Ovary (tissue), 3 donors: ENCODE data around the gene FAM72A.
"Not testable (repeated sequence)": the region's sequence is repeated elsewhere in the genome, so short reads cannot be mapped to it uniquely, and the experiment has no call there.

Experiments
- CTCF ChIP-seq, 3 donors: fragments of 450-650 bp in 2 of 3; fragments of 200-600 bp in 1 of 3; IDR thresholded peaks; one replicate each; pipeline versions ENCODE4 v1.5.1 to v1.8.0; 2016 to 2022; ENCODE audit warnings: antibody characterized with exemption in 3 of 3, mild to moderate bottlenecking in 1 of 3
- EP300 ChIP-seq: sonication (generic); formaldehyde crosslinking; IDR thresholded peaks from one replicate; pipeline ENCODE4 v1.6.1; 2017; ENCODE audit warnings: antibody characterized with exemption
- POLR2A ChIP-seq: fragments of 450-650 bp; IDR thresholded peaks from one replicate; pipeline ENCODE4 v1.6.1; 2017; ENCODE audit warnings: antibody characterized with exemption, mild to moderate bottlenecking, moderate library complexity
- donor health status: DM: no; HTN: no; CAD: no.

DNA sequence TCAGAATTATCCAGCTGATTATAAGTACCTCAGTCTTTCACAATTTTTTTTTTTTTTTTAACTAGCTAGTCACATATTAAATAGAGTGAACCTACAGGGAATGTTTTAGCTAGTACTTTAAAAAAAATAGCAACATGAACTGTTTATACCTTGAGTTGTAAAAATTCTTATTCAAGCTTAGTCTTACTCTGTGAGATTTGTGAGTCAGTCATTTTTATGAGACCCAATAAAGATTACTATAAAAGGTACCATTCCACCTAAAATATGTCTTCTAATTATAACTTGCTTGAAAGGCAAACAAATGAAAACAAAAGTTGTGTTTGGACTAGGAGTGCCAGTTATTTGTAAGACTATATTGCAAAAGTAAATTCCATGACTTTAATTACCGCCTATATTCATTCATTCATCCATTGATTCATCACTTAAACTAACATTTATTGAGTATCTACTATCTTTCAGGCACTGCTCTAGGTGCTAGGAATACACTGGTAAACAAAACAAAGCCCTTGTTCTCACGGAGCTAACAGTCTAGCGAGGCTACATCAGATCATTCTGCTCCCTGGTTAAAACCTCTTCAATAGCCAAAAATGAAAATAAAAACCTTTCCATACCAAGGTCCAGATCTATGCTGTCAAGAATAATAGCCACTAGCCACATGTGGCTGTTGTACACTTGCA, 5.8 kb downstream of the FAM72A start:
- not testable (repeated sequence) for TF ChIP-seq CTCF (IDR thresholded peaks at IDR 0.05); EP300; POLR2A
